K562 (cell line): ENCODE measurements around the gene LRP10. TPM values are rescaled to one million over a fixed set of nuclear protein-coding genes. Genes with fewer than 3 reads are reported as not detected.

ENCODE experiments used
- ADNP ChIP-seq: fragments of 200-800 bp; sonication (Bioruptor generic); IDR thresholded peaks from 2 replicates; pipeline ENCODE4 v1.6.1; 2016; ENCODE audit warnings: missing genetic modification characterization, missing compliant biosample characterization
- ATF6 ChIP-seq: sonication (generic); formaldehyde crosslinking; IDR thresholded peaks from 2 replicates; pipeline ENCODE4 v1.4.0; 2020; ENCODE audit warnings: mild to moderate bottlenecking, missing genetic modification reagents
- BCOR ChIP-seq: fragments of 450-650 bp; IDR thresholded peaks from 2 replicates; pipeline ENCODE4 v1.6.1; 2016
- CBX5 ChIP-seq: IDR thresholded peaks from 2 replicates; pipeline ENCODE4 v1.6.1; 2014; ENCODE audit warnings: low read depth, borderline replicate concordance
- GATA2 ChIP-seq: sonication (generic); formaldehyde crosslinking; IDR thresholded peaks from 2 replicates; pipeline ENCODE4 v1.4.0; 2020; ENCODE audit warnings: mild to moderate bottlenecking, missing genetic modification reagents
- GTF2B ChIP-seq: IDR thresholded peaks from 2 replicates; pipeline ENCODE4 v1.6.1; 2011; ENCODE audit not compliant: insufficient read length; ENCODE audit errors: extremely low read depth
- HSF4 ChIP-seq: fragments of 250-450 bp; sonication (Bioruptor Pico); IDR thresholded peaks from 2 replicates; pipeline ENCODE4 v2.1.2; 2022; ENCODE audit warnings: mild to moderate bottlenecking, moderate library complexity, borderline replicate concordance
- KLF10 ChIP-seq: fragments of 250-450 bp; sonication (Bioruptor Pico); IDR thresholded peaks from 2 replicates; pipeline ENCODE4 v1.6.1; 2021; ENCODE audit warnings: matching md5 sums
- LARP7 ChIP-seq: fragments of 450-650 bp; IDR thresholded peaks from 2 replicates; pipeline ENCODE4 v1.6.1; 2016
- MTA3 ChIP-seq: fragments of 450-650 bp; formaldehyde crosslinking; IDR thresholded peaks from 2 replicates; pipeline ENCODE4 v1.6.1; 2017; ENCODE audit warnings: mild to moderate bottlenecking, borderline replicate concordance
- PTTG1 ChIP-seq: fragments of 450-650 bp; IDR thresholded peaks from 2 replicates; pipeline ENCODE4 v1.6.1; 2016; ENCODE audit warnings: low read depth, mild to moderate bottlenecking, missing genetic modification characterization, missing compliant biosample characterization
- RFX7 ChIP-seq: fragments of 250-450 bp; sonication (Bioruptor Pico); IDR thresholded peaks from 2 replicates; pipeline ENCODE4 v1.5.1; 2021; ENCODE audit warnings: mild to moderate bottlenecking
- TBL1XR1 ChIP-seq, 2 experiments: IDR thresholded peaks; 2 replicates each; pipeline ENCODE4 v1.6.1; 2012; ENCODE audit warnings: improper control_type of control experiment in 2 of 2, low read length in 2 of 2, mild to moderate bottlenecking in 1 of 2
- TFAP4 ChIP-seq: sonication (generic); formaldehyde crosslinking; IDR thresholded peaks from 2 replicates; pipeline ENCODE4 v1.8.0; 2022; ENCODE audit warnings: missing genetic modification reagents, mild to moderate bottlenecking, moderate library complexity, borderline replicate concordance
- TRIM24 ChIP-seq, 2 experiments: fragments of 450-650 bp; IDR thresholded peaks; 2 replicates each; pipeline ENCODE4 v1.6.1; 2016
- TRIM28 ChIP-seq: fragments of 450-650 bp; IDR thresholded peaks from 2 replicates; pipeline ENCODE4 v1.6.1; 2017
- TSC22D4 ChIP-seq: fragments of 450-650 bp; IDR thresholded peaks from 2 replicates; pipeline ENCODE4 v1.6.1; 2016; ENCODE audit warnings: missing genetic modification characterization, missing biosample characterization, control low read depth
- U2AF2 ChIP-seq: fragments of 200-400 bp; formaldehyde crosslinking; optimal IDR thresholded peaks from 2 replicates; pipeline ENCODE3; 2017; ENCODE audit warnings: low read depth, mild to moderate bottlenecking, low read length
- ZFP1 ChIP-seq: fragments of 450-650 bp; formaldehyde crosslinking; IDR thresholded peaks from 2 replicates; pipeline ENCODE4 v1.4.0; 2020; ENCODE audit warnings: mild to moderate bottlenecking, mixed read lengths
- ZNF12 ChIP-seq: sonication (generic); formaldehyde crosslinking; IDR thresholded peaks from 2 replicates; pipeline ENCODE4 v1.4.0; 2020; ENCODE audit warnings: mild to moderate bottlenecking, missing genetic modification reagents
- ZNF239 ChIP-seq: fragments of 250-450 bp; sonication (Bioruptor Pico); IDR thresholded peaks from 2 replicates; pipeline ENCODE4 v1.4.0; 2020; ENCODE audit warnings: mild to moderate bottlenecking
- polyA plus RNA-seq, 8 experiments: library from polyadenylated mRNA; depleted of rRNA in 4 of 8; stranded (reverse) in 5 of 8; unstranded in 3 of 8; fragments of >200 nt; fragmentation: Nextera tagmentation in 2 of 8; fragmentation: Illumina TruSeq in 1 of 8; extraction: Ambion mirVana in 2 of 8; extraction: Trizol in 1 of 8; gene quantifications; 2 replicates each; pipeline versions ENCODE4 v1.2.1 to v1.2.3, GENCODE V29; 2011 to 2014; ENCODE audit warnings: inconsistent platforms in 1 of 8, missing spikeins in 1 of 8
- total RNA-seq, 7 experiments: library from RNA; depleted of rRNA in 6 of 7; stranded (reverse); fragments of >200 nt in 6 of 7; fragmentation: Illumina TruSeq in 2 of 7; extraction: Trizol in 2 of 7; gene quantifications; 2 replicates each; pipeline versions ENCODE4 v1.2.1 to v1.2.3, GENCODE V29; 2011 to 2021; ENCODE audit warnings: low replicate concordance in 1 of 7
- TF ChIP-seq, protein P1 (sequence below): fragments of 250-450 bp; sonication (Bioruptor Pico); IDR thresholded peaks from 2 replicates; pipeline ENCODE4 v1.5.0; 2022; ENCODE audit warnings: mild to moderate bottlenecking
- TF ChIP-seq, protein P2 (sequence below): IDR thresholded peaks from 2 replicates; pipeline ENCODE4 v1.6.1; 2014; ENCODE audit warnings: antibody characterized with exemption

Gene LRP10
- total and polyA plus RNA-seq, 9 of the 15 experiments (the other 6 are each of a cell fraction or from before 2014, with no cell fraction given), result 1.3 to 45.5 (median 10.9) TPM

GRCh38 chr14:22929104-22929960 is 57.8 kb downstream of the LRP10 start, which contains the start of gene PRMT5 (continued):
- TF ChIP-seq MTA3 (peak; percentile 61; the same call in 1 of the 2 replicates), GATA2 (CRISPR knock-in tag) (no peak), LARP7 (peak; percentile 88), U2AF2 (no peak), KLF10 (CRISPR knock-in tag) (no peak), GTF2B (no peak), ZNF239 (CRISPR knock-in tag) (no peak), TRIM28 (0 out of 2 replicates have a peak, but pooled peaks have one; percentile 37), BCOR (no peak), ATF6 (no peak), TRIM24 (IDR thresholded peaks at IDR 0.05) (no peak), ADNP (tag) (no peak), RFX7 (CRISPR knock-in tag) (no peak), PTTG1 (no peak), TFAP4 (CRISPR knock-in tag) (peak; percentile 74; the same call in 1 of the 2 replicates), ZFP1 (no peak), TSC22D4 (tag) (no peak), ZNF12 (CRISPR knock-in tag) (peak; percentile 56; the same call in 1 of the 2 replicates), HSF4 (CRISPR knock-in tag) (no peak), TBL1XR1 (IDR thresholded peaks at IDR 0.05; ENCODE audit: low read length in 2 of 2) (peak in 1 of 2 experiments; percentile 99; a peak in 3 of 4 replicates), CBX5 (no peak)
- TF ChIP-seq, protein P1, sequence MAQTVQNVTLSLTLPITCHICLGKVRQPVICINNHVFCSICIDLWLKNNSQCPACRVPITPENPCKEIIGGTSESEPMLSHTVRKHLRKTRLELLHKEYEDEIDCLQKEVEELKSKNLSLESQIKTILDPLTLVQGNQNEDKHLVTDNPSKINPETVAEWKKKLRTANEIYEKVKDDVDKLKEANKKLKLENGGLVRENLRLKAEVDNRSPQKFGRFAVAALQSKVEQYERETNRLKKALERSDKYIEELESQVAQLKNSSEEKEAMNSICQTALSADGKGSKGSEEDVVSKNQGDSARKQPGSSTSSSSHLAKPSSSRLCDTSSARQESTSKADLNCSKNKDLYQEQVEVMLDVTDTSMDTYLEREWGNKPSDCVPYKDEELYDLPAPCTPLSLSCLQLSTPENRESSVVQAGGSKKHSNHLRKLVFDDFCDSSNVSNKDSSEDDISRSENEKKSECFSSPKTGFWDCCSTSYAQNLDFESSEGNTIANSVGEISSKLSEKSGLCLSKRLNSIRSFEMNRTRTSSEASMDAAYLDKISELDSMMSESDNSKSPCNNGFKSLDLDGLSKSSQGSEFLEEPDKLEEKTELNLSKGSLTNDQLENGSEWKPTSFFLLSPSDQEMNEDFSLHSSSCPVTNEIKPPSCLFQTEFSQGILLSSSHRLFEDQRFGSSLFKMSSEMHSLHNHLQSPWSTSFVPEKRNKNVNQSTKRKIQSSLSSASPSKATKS (CRISPR knock-in tag), result no peak
- TF ChIP-seq, protein P2, sequence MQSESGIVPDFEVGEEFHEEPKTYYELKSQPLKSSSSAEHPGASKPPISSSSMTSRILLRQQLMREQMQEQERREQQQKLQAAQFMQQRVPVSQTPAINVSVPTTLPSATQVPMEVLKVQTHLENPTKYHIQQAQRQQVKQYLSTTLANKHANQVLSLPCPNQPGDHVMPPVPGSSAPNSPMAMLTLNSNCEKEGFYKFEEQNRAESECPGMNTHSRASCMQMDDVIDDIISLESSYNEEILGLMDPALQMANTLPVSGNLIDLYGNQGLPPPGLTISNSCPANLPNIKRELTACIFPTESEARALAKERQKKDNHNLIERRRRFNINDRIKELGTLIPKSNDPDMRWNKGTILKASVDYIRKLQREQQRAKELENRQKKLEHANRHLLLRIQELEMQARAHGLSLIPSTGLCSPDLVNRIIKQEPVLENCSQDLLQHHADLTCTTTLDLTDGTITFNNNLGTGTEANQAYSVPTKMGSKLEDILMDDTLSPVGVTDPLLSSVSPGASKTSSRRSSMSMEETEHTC, result no peak
